Panc1 (cell line): ENCODE measurements around the gene NDUFAF5. TPM values are rescaled to one million over a fixed set of nuclear protein-coding genes. Genes with fewer than 3 reads are reported as not detected.

Experiments used
- ATAC-seq: fragments of 200-7000 bp; cut with Tn5 transposase; 2 replicates; pipeline ENCODE4 v1.9.1; 2020; ENCODE audit warnings: mild to moderate bottlenecking, moderate library complexity
- BruUV-seq: library from RNA; stranded (reverse); fragments of 400-500 nt; replicated peaks from 2 replicates; lab custom pipeline; 2021; lab: Mats Ljungman, UMichigan
- CTCF ChIA-PET: fragments of 300-600 bp; sonication (Branson Sonifier 250); formaldehyde crosslinking; loops from one replicate; lab custom pipeline; 2022; ENCODE audit warnings: antibody characterized with exemption; lab: Charles Lee
- POLR2A ChIA-PET: fragments of 300-600 bp; sonication (Branson Sonifier 250); formaldehyde crosslinking; loops from one replicate; lab custom pipeline; 2022; ENCODE audit warnings: antibody characterized with exemption; lab: Charles Lee
- DNase-seq: peaks from one replicate; pipeline ENCODE4 v3.0.0-alpha.2; 2010; ENCODE audit warnings: low read depth, low spot score
- H3K27ac ChIP-seq: 2 replicates; pipeline ENCODE4 v1.5.1; 2011; ENCODE audit warnings: mild to moderate bottlenecking, low read length, inconsistent platforms
- H3K27me3 ChIP-seq: fragments of 200-500 bp; sonication (Bioruptor generic); 2 replicates; pipeline ENCODE4 v1.6.0; 2014; ENCODE audit warnings: low read length, inconsistent platforms; ENCODE audit not compliant: control insufficient read depth, insufficient read depth
- H3K36me3 ChIP-seq: fragments of 200-500 bp; sonication (Bioruptor generic); 2 replicates; pipeline ENCODE4 v1.5.1; 2014; ENCODE audit warnings: inconsistent platforms, mild to moderate bottlenecking, low read length, moderate library complexity; ENCODE audit not compliant: control insufficient read depth, insufficient read depth
- H3K4me1 ChIP-seq: 2 replicates; pipeline ENCODE4 v1.5.1; 2011; ENCODE audit warnings: inconsistent platforms, mild to moderate bottlenecking, low read length, moderate library complexity; ENCODE audit not compliant: control insufficient read depth, insufficient read depth
- H3K4me3 ChIP-seq, 2 experiments: 2 replicates each; pipeline ENCODE4 v1.5.1; 2011 to 2012; ENCODE audit warnings: low read depth in 2 of 2, low read length in 2 of 2, mild to moderate bottlenecking in 2 of 2, inconsistent platforms in 1 of 2, moderate library complexity in 1 of 2
- H3K9me3 ChIP-seq: fragments of 200-500 bp; sonication (Bioruptor generic); 2 replicates; pipeline ENCODE4 v1.5.1; 2014; ENCODE audit warnings: low read depth, mild to moderate bottlenecking, inconsistent platforms, low read length, moderate library complexity; ENCODE audit not compliant: control insufficient read depth, insufficient read depth
- CTCF ChIP-seq: fragments of 450-650 bp; IDR thresholded peaks from 2 replicates; pipeline ENCODE4 v1.5.1; 2017; ENCODE audit warnings: mild to moderate bottlenecking
- POLR2AphosphoS5 ChIP-seq: IDR thresholded peaks from 2 replicates; pipeline ENCODE4 v1.6.1; 2012; ENCODE audit warnings: mild to moderate bottlenecking, low read depth, low read length, moderate library complexity
- REST ChIP-seq, 2 experiments: IDR thresholded peaks; 2 replicates each; pipeline ENCODE4 v1.6.1; 2011 to 2012; ENCODE audit warnings: low read depth in 2 of 2, control low read depth in 1 of 2, low read length in 1 of 2, mild to moderate bottlenecking in 1 of 2, moderate library complexity in 1 of 2; ENCODE audit not compliant: insufficient read depth in 1 of 2
- SIN3A ChIP-seq: IDR thresholded peaks from 2 replicates; pipeline ENCODE4 v1.6.1; 2012; ENCODE audit warnings: low read depth, mild to moderate bottlenecking, low read length, moderate library complexity, borderline replicate concordance; ENCODE audit not compliant: insufficient read depth
- TCF7L2 ChIP-seq: IDR thresholded peaks from 2 replicates; pipeline ENCODE4 v1.6.1; 2011; ENCODE audit warnings: mild to moderate bottlenecking, low read depth, low read length, inconsistent platforms
- in situ Hi-C: cut with HindIII; loops from 2 replicates; pipeline ENCODE4 v1.10.0; 2016; ENCODE audit warnings: low sequenced_read_pairs, low pct_unique_long_range_greater_than_20kb
- intact Hi-C: fragments of 100-400 bp; cut with micrococcal nuclease; formaldehyde crosslinking; loops from one replicate; pipeline ENCODE4 v1.10.0; 2022; ENCODE audit not compliant: unreplicated experiment
- total RNA-seq: library from RNA; stranded (reverse); gene quantifications from one replicate; pipeline ENCODE4 v1.2.1, GENCODE V29; 2021; ENCODE audit not compliant: unreplicated experiment

The NDUFAF5 gene
- total RNA-seq, 1 experiment from 2014 or later = 23.0 TPM

GRCh38 chr20:13765868-13766416 is 18.9 kb upstream of the NDUFAF5 start:
- BruUV-seq = no TSS peak
- POLR2A ChIA-PET = no interaction called here
- CTCF ChIA-PET = no interaction called here
- Histone ChIP-seq H3K36me3 (peaks cover 66% of the 10 kb centered on the region), H3K27ac (no peak overlapping the region), H3K27me3 (no peaks in the 10 kb centered on the region), H3K4me3 (no peak overlapping the region), H3K9me3 (peaks cover 5% of the 10 kb centered on the region; the same call in 1 of the 2 replicates), H3K4me1 (no peaks in the 10 kb centered on the region)
- ATAC-seq (no peak), DNase-seq (no peak)
- in situ Hi-C loops (no loop called here), intact Hi-C loops (no loop called here)
- TF ChIP-seq POLR2AphosphoS5 (no peak), SIN3A (no peak), TCF7L2 (no peak), REST (IDR thresholded peaks at IDR 0.05; ENCODE audit: insufficient read depth in 1 of 2, low read depth in 2 of 2, low read length in 1 of 2) (no peak), CTCF (no peak)

- peaks cover 5% of the 10 kb centered on the region; the same call in 1 of the 2 replicates for H3K9me3 ChIP-seq
- ChIA-PET CTCF (interaction anchor here (0.7 kb wide), 1 partner anchor 14 kb away, joined by 10 read pairs; the partner anchor contains the start of gene ESF1), POLR2A (no interaction called here)
- intact Hi-C loops (loop anchor here (5.0 kb wide), 1 partner anchor 653 kb away; no protein-coding TSS in a partner anchor), in situ Hi-C loops (no loop called here)
- TF ChIP-seq SIN3A = no peak
- no peak for TF ChIP-seq POLR2AphosphoS5
- TF ChIP-seq REST (IDR thresholded peaks at IDR 0.05; ENCODE audit: insufficient read depth in 1 of 2, low read depth in 2 of 2, low read length in 1 of 2) = no peak
- TF ChIP-seq TCF7L2 = no peak
- TF ChIP-seq CTCF = no peak
- H3K4me3 ChIP-seq = no peak overlapping the region
- no peak overlapping the region for H3K27ac ChIP-seq
- ATAC-seq = no peak
- peaks cover 74% of the 10 kb centered on the region for H3K36me3 ChIP-seq
- H3K4me1 ChIP-seq = no peaks in the 10 kb centered on the region
- DNase-seq = no peak
- no TSS peak for BruUV-seq
- H3K27me3 ChIP-seq = no peaks in the 10 kb centered on the region
Measured at GRCh38 chr20:13770141-13770540, 14.7 kb upstream of the NDUFAF5 start.
